ENCODE measurements around the gene CAMSAP1.
"Not testable (repeated sequence)": the region's sequence is repeated elsewhere in the genome, so short reads cannot be mapped to it uniquely, and the experiment has no call there.

The CAMSAP1 gene

DNA sequence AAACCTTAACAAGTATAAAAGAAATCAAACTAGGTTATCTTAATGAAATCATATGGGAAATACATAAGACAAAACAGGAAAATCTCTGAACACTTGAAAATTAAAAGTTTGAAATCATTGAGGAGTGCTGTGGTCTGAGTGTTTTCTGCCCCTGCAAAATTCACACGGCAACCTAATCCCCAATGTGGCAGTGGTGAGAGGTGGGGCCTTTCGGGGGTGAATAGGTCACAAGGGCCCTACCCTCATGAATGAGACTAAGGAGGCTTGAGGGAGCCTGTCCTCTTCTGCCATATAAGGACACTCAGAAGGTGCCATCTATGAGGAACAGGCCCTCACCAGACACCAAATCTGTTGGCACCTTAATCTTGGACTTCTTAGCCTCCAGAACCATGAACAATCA, 10.7 kb downstream of the CAMSAP1 start:
- DNase-seq (ENCODE audit: low read depth): no peak

DNA sequence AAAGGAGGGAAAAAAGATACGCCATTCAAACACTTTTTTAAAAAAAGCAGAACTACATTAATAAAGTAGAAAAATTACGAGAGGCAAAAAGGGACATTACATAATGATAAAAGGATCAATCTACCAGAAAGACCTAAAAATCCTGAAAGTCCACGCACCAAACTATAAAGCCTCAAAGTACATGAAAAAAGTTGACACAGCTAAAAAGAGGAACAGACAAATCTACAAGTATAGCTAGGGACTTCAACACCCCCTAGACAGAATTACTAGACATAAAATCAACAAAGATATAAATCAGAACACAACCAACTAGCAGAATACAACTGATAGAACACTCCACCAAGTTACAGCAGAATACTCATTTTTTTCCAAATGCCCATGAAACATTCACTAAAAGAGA, 11.1 kb downstream of the CAMSAP1 start:
- DNase-seq (ENCODE audit: low read depth): no peak

DNA sequence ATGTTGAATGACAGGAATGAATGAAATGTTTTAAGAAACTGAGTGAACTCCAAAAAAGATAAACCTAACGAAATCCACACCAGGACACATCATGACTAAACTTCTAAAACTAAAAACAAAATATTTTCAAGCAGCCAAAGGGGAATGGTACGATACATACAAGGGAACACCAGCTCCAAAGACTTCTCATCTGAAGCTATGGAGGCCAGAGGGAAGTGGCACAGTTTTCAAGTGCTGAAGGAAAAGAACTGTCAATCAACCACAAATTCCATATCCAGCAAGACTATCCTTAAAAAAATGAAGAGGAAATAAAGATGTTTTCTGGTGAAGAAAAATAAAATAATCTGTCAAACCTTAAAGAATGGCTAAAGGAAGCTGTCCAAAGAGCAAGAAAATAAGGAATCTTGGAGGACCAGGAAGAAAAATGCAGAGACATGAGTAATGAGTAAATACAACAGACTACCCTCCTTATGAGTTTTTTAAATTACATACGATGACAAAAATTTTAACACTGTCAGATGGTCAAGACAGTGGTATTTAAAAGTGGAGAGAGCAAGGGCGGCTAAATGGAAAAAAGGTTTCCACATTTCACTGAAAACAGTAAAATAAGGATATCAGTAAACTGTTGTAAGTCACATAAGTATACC, 12.0 kb downstream of the CAMSAP1 start:
- no peak for DNase-seq (ENCODE audit: low read depth)

DNA sequence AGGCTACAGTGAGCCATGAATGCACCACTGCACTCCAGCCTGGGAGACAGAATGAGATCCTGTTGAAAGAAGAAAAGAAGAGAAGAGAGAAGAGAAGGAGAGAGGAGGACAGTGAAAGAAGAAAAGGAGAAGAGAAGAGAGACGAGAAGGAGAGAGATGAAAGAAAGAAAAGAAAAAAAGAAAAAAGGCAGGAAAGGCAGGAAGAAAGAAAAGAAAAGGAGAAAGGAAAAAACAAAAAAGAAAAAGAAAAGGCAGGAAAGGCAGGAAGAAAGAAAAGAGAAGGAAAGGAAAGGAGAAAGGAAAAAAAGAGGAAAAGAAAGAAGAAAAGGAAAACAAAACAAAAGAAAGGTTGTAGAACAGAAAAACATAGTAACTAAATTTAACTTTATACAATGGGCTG, 14.2 kb downstream of the CAMSAP1 start:
- DNase-seq (ENCODE audit: low read depth): no peak

DNA sequence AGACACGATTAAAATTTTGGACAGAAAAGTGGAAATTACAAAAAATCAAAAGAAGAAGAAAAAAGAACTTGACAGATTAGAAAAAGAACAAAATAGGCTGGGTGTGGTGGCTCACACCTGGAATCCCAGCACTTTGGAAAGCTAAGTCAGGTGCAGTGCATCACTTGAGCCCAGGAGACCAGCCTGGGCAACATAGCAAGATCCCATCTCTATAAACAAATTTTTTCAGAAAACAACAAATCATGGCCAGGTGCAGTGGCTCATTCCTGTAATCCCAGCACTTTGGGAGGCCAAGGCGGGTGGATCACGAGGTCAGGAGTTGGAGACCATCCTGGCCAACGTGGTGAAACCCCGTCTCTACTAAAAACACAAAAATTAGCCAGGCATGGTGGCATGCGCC, 15.0 kb downstream of the CAMSAP1 start:
- not testable (repeated sequence) for DNase-seq (ENCODE audit: low read depth)

DNA sequence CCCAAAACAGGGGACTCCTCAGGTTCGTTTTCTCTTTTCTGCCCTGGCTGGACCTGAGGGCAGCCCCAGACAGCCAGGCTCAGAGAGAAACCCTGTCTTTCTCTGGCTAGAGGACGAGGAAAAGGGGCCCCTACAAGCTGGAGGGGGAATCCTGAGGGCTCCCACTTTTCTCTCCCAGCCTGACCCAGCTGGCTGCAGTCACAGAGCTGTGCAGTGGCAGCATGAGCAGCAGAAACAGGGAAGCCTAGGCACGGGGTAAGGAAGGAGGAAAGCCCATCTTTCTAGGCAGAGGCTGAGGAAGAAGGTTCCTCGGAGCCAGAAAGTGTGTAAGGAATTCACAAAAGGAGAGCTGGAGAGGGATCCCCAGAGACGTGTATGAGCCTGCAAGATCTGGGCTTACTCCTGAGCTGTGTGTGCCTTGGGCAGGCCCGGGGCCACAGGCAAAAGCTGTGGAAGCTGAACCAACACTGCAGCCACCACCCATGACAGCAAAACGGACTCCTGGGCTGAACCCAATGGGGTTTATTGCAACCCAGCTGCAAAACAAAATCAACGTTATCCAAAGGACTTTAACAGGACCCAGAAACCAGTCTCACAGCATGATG, 16.2 kb downstream of the CAMSAP1 start:
- DNase-seq (ENCODE audit: low read depth): no peak

DNA sequence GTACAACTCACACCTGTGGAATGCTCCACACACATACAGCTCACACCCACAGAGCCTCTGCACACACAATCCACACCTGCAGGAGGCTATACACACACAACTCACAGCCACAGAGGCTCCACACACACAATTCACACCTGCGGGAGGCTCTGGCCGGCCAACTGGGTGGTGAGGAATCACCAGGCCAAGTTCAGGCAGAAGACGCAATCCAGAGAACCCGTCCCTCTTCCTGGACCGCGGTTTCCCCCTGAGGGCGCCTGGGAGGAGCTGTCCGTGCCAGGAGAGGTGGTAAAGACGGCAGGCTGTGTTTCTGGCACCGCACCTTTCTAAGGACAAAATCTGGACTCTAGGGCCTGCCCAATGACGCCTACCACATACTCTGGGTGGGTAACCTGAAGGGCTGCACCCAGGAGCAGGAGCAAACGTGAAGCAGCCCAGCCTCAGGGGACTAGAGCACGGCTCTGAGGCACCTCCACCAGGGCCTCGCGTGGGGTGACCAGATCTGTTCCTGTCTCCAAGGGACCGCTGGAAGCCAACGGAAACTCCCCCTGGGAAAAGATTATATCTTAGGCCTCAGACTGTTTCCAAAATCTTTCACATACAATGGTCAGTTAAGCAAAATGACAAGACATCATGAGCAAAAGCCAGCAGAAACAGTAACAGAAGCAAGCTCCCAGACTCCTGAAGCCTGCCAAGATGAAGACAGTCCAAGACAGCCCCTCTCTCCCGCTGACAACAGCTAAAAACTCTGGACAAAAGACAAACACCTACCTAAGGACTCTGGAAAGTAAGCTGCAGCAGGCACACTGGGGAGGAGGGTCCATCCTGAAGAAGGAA, 16.9 kb downstream of the CAMSAP1 start:
- DNase-seq (ENCODE audit: low read depth): no peak

DNA sequence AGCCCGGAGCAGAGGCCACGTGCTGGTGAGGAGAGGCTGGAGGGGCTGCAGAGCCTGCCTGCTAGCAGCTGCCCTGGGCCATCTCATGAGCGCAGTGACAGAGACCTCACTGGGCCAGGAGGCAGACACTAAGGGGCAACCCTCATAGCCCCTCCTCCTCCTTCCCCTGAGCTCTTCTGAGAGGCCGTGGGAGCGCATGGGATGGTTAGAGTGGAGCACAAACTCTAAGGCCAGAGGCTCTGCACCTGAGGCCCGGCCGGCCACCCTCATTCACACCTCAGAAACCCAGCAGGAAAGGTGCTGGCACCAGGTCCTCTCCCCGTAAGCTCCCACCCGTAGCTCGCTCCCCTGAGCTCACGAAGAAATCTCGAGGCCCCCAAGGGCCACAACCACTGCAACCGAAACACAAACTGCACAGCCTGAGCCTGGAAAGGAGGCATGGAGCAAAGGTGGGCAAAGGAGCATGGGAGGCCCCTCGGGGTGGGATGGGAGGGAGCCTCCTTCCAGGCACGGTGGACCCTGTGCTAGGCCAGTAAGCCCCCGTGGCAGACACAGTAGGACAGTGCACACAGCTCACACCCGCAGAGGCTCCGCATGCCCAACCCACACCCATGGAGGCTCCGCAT, 17.7 kb downstream of the CAMSAP1 start:
- DNase-seq (ENCODE audit: low read depth): no peak

DNA sequence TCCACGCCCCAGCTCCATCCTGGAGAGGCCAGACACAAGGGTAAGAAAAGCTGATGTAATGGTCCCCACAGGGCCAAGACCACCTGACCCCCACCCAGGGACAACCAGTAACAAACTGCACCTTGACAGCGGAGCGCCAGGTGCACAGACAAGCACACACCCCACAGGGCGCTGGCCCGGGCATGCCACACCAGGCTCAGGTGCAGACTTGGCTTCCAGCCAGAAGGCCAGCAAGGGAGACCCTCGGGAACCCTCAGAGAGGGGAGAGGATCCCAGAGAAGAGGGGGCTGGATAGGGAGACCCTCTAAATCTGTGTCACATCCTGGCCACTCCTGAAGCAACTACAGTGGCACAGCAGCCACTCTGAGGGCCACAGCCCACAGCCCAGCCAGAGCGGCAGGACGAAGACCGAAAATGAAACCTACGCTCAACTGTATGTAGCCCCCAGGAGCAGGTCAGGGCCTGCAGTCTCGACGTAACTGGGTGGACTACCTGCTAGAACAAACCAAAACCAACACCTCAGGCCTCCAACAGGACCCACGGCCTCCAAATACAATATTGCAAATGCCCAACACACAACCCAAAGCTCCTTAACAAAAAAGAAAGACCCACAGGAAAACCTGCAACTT, 18.5 kb downstream of the CAMSAP1 start:
- no peak for DNase-seq (ENCODE audit: low read depth)

DNA sequence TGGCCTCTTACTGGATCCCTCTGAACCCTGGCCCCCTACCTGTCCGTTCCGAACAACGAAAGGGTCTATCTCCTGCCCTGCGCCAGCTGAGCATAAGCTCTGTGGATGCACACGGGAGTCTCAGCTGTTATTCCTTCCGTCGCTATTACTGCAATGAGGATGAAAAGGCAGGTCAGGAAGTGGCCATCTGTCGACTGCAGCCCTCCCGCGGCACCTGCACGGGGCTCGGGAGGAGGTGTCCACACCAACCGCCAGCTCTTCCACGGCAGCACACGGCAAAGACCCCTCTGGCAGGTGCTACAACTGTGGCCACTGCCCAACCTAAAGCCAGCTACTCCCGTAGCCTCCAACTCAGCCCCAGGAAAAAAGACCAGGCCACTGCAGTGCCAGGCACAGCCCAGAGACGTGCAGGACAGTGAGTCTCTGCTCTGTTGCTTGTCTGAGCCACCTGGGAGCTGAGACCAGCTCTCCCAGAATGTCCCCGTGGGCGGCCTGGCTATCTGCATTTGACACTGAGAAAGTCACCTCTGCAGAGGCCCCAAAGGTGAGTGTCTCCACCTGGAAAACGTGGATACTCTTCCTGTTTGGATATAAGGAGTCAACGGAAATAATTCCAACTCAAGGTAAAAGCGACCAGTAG, 19.1 kb downstream of the CAMSAP1 start:
- DNase-seq (ENCODE audit: low read depth): no peak

DNA sequence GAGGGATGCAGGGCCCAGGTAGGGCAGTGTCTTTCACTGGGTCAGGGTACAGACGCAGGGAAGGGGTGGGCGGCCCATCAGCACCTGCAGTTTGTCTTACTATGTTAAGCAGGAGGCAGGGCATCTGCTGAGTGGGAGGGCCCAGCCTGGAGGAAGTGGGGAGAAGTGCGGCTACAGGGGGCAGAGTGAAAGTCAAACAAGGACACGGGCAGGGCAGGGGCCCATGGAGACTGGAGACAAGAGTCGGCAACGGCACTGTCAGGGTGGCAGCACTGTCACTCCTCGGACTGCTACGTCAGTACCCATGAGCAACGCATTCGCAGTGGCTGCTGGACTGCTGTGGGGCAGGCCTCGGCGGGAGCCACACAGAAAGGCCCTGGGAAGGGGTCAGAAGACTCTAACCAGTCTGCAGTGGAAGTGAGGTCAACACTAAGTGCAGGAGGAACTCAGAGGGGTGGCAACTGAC, 19.7 kb downstream of the CAMSAP1 start:
- no peak for DNase-seq (ENCODE audit: low read depth)

DNA sequence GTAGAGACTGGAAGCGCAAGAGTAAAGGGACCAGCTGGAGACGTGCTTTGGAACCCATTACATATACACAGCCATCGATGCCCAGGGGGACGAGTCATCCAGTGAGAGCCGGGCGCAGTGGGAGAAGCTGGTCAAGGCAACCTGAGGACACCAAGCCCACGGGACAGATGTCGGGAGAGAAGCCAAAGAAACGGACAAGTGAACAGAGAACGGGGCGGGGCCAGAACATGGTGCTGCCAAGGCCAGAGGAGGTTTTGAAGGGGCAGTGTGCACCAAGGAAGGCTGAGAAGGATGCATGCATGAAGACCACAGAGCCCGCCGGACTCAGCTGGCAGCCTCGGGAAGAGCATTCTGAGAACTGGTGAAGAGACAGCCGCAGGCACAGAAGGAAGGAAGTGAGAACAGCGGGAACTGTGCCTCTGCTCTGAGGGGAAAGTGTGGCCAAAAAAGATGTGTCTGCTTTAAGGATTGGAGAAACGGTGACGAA, 20.3 kb downstream of the CAMSAP1 start:
- no peak for DNase-seq (ENCODE audit: low read depth)

DNA sequence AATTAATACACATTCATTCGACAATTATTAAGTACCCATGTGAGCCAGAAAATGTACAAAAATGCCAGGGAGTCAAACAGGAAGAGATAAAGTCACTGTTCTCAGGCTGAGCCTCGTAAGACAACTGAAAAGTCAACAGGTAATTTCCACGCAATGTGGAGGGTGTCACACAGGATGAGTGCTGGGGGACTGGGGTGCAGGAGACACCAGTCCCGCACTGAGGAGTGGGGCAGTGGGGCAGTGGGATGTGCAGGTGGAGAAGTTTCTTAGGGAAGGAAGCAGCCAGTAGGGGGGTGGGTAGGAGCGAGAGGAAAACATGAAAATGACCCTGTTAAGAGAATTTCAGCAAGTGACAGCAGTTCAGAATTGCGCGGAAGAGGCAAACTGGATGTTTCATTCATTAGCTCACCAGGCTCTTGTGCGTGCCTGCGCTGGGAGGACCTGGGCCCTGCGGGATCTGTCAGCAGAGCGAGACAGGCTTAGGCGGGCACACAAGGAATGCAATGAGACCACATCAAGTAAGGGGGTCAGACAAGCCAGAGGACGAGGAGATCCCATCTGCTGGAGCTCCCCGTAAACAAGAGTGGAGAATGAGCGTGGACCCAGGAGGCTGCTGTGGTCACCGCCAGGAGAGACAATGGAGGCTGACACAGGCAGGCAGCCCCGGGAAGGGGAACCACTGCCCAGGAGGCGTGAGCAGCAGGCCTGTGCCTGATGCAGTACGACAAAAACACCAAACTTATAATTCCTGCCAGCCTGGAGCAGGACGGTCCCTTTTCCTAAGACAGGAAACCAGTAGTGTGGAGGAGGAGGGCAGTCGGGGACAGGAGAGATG, 21.0 kb downstream of the CAMSAP1 start:
- no peak for DNase-seq (ENCODE audit: low read depth)

DNA sequence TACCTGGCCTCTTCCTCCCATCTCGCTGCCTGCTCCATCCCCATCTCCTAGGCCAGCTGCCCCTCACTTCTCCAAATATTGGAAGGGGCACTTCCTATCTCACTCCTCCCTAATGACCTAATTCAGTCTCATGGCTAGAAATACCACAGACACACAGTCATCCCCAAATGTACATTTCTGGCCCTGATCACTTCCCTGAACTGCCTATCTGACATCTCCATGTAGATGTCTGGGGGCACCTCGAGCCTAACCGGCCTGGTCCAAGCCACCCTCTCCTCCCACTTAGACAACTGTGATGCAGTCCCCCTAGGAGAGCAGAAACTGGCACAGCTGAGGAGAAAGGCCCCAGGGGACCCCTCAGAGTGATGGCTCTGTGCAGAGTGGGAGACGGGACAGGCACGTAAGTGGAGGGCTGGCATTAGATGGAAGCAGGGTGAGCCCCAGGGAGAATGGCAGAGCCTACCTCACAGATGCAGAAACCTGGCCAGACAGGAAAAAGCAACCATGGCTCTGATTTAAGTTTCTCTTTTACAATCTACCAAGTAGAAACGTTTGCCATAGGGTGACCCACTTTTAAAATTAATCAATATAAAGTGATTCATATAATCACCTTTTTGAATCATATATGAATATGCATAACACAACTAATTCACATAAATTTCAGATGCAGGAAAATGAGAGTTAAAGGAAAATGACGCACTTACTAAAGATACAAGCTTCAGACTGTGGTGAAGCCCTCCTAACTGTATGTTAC, 22.1 kb downstream of the CAMSAP1 start:
- DNase-seq (ENCODE audit: low read depth): no peak

DNA sequence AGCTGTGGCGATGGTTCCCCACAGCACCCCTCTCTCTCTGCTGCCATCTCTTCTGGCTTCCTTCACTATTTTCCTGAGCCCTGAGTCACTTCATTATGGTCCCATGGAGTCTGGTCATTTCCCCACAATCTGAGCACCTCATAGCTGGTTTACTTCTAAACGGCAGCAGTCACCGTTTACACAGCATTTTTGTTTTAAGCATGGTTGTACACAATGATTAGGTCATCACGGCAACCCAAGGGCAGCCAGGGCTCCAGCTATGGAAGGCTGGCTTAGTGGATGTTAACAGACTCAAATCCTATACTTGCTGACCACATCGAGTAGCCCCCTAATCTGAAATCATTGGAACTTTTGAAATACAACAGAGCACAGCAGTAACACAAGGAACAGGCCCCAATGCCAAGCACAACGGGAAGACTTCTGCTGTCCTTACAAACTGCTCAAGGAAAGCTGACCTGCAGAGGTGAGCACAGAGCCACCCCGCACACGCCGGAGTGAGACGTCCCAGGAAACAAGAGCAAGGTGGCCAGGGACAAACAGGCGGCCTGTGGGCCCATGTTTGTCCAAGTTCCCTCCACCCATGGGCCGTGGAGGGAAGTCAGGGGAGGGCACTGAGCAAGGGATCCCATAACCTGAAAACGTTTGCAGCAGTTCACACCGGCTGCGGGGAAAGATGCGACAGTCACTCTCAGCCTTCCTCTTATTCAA, 22.9 kb downstream of the CAMSAP1 start:
- DNase-seq (ENCODE audit: low read depth): no peak

DNA sequence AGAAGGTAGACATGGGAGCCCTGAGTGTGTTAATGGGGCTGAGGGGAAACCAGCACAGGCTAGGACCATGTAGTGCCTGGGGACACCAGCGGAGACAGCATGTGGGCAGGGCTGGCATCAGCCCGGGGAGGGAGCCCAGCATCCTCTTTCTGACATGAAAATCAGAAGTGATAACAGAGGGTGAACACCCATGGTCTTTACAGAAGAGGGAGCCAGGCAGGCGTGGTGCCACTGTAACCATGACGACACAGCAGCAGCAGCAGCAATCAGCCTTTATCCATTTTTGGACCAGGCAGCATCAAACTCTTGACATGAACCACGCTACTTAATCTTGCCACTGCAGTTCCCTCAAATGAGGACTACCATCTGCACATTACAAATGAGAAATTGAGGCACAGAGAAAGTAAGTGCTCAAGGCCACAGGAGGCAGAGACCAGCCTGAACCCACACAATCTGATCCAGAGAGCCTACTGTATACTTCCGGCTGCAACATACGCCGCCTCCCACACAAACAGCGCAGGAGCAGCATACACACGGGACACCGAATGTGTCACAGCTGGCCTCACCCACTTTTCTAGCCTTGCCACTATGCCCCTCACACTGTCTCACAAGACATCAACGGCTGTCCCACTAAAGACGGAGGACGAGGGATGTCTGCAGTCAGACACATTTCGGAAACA, 23.8 kb downstream of the CAMSAP1 start:
- DNase-seq (ENCODE audit: low read depth): no peak

DNA sequence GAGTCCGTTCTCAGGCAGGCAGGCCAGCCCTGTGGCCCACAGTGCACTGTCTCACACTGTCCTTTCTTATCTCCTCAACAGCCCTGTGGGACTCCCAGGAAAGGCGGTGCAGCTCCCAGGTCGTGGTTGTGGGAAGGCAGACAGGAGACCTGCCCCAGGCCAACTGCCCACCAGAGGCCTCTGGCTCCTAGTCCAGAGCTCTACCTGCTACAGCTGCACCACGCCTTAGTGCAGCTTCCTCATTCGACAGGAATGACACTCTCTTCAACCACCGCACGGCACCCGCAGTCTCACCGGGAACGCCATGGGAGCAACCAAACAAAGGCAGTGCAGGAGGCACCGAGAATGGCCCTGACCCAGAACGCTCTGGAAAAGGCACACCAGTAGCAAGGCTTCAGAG, 25.3 kb downstream of the CAMSAP1 start:
- DNase-seq (ENCODE audit: low read depth): no peak

DNA sequence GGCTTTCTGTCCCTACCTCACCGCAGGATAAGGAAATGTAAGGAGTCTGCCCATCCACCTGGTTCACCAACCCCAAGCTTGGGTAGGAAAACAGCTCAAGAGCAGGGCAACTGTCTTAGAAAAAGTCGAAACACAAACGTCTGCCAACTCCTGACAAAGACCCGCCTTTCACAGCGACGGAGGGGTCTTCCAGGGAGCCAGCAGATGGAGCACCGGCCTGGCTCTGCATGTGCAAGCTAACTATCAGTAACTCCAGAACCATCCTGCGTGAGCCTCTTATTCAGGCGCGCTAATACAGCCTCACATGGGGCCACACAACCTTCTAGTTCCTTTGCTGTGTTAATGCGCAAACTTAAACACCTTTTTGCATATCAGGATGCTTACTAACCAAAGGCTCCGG, 26.9 kb downstream of the CAMSAP1 start:
- DNase-seq (ENCODE audit: low read depth): no peak

DNA sequence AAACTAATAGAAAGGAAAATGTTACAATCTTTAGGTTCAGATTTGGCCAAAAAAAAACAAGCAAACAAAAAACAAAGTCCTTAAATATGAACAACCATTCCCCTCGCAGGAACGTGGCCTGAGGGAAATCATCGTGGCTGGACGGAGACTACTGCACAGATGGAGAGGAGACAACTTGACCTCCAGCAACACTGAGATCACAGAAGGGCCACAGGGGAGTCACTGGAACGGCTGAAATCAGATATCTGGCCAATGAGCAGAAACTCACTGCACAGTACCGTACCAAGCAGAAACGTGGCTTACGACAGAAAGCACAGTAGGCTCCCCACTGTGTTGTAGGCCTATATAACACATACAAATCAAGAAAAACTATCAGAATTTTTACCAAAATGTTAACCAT, 27.7 kb downstream of the CAMSAP1 start:
- DNase-seq (ENCODE audit: low read depth): no peak

Data from stimulated activated CD4-positive, alpha-beta T cell treated with anti-CD3 and anti-CD28 coated beads, Interleukin-2, amount 100 ng/mL, for 4 hours (primary cell).